NT2/D1 (cell line): ENCODE data around the gene KCNJ14.
A peak's percentile ranks its signal among the peaks of the same experiment; 100 is the strongest.

Source experiments
- DNase-seq: peaks from one replicate; pipeline ENCODE4 v3.0.0-alpha.2; 2011; ENCODE audit warnings: low read depth, low spot score
- H3K27me3 ChIP-seq: 2 replicates; pipeline ENCODE4 v1.6.0; 2011; ENCODE audit warnings: mild to moderate bottlenecking; ENCODE audit not compliant: insufficient read length, insufficient read depth
- H3K36me3 ChIP-seq: 2 replicates; pipeline ENCODE4 v1.6.1; 2011; ENCODE audit warnings: mild to moderate bottlenecking, low read length, mixed read lengths; ENCODE audit not compliant: insufficient read depth, insufficient read length
- H3K4me1 ChIP-seq: 2 replicates; pipeline ENCODE4 v1.5.1; 2011; ENCODE audit not compliant: insufficient read depth, insufficient read length
- H3K4me3 ChIP-seq: 2 replicates; pipeline ENCODE4 v1.5.1; 2011; ENCODE audit warnings: low read depth; ENCODE audit not compliant: insufficient read length
- H3K9ac ChIP-seq: 2 replicates; pipeline ENCODE4 v1.6.0; 2011; ENCODE audit warnings: low read depth; ENCODE audit not compliant: insufficient read length
- H3K9me3 ChIP-seq: 2 replicates; pipeline ENCODE4 v1.5.1; 2011; ENCODE audit warnings: mild to moderate bottlenecking, low read length; ENCODE audit not compliant: insufficient read depth
- SUZ12 ChIP-seq: IDR thresholded peaks from 2 replicates; pipeline ENCODE4 v1.6.1; 2011; ENCODE audit not compliant: insufficient read length, insufficient read depth; ENCODE audit errors: extremely low read depth
- YY1 ChIP-seq: IDR thresholded peaks from 2 replicates; pipeline ENCODE4 v1.6.1; 2011; ENCODE audit not compliant: insufficient read length, insufficient read depth
- ZNF274 ChIP-seq: IDR thresholded peaks from 2 replicates; pipeline ENCODE4 v1.6.1; 2011; ENCODE audit warnings: mild to moderate bottlenecking, low read depth, low read length

Gene KCNJ14

GRCh38 chr19:48506138-48506733 lies 50.9 kb downstream of the KCNJ14 start:
- Histone ChIP-seq H3K9ac (no peak overlapping the region), H3K36me3 (no peaks in the 10 kb centered on the region), H3K4me3 (no peak overlapping the region), H3K27me3 (peaks cover 6% of the 10 kb centered on the region), H3K9me3 (no peaks in the 10 kb centered on the region), H3K4me1 (peaks cover 5% of the 10 kb centered on the region)
- DNase-seq = no peak
- TF ChIP-seq SUZ12 (no peak), YY1 (no peak), ZNF274 (no peak)

GRCh38 chr19:48507911-48508439 lies 52.6 kb downstream of the KCNJ14 start:
- DNase-seq = no peak
- peaks cover 22% of the 10 kb centered on the region for H3K27me3 ChIP-seq
- H3K4me3 ChIP-seq = no peak overlapping the region
- TF ChIP-seq YY1 (no peak), ZNF274 (no peak), SUZ12 (no peak)
- peaks cover 5% of the 10 kb centered on the region for H3K4me1 ChIP-seq
- H3K9me3 ChIP-seq = no peaks in the 10 kb centered on the region
- H3K9ac ChIP-seq = no peak overlapping the region
- no peaks in the 10 kb centered on the region for H3K36me3 ChIP-seq

- H3K4me1 ChIP-seq = peaks cover 5% of the 10 kb centered on the region
- no peak for DNase-seq
- peaks cover 29% of the 10 kb centered on the region for H3K27me3 ChIP-seq
- H3K9ac ChIP-seq = no peak overlapping the region
- TF ChIP-seq ZNF274 (no peak), YY1 (no peak), SUZ12 (no peak)
- no peaks in the 10 kb centered on the region for H3K36me3 ChIP-seq
- H3K9me3 ChIP-seq = no peaks in the 10 kb centered on the region
- H3K4me3 ChIP-seq = no peak overlapping the region
These were observed 53.5 kb downstream of the KCNJ14 start for GRCh38 chr19:48508729-48509411.

- H3K27me3 ChIP-seq = peaks cover 29% of the 10 kb centered on the region
- H3K4me3 ChIP-seq = no peak overlapping the region
- peaks cover 6% of the 10 kb centered on the region for H3K4me1 ChIP-seq
- H3K36me3 ChIP-seq = no peaks in the 10 kb centered on the region
- no peak for TF ChIP-seq SUZ12
- TF ChIP-seq ZNF274 = no peak
- TF ChIP-seq YY1 = no peak
- H3K9ac ChIP-seq = no peak overlapping the region
- H3K9me3 ChIP-seq = no peaks in the 10 kb centered on the region
- no peak for DNase-seq
These were observed 54.3 kb downstream of the KCNJ14 start for GRCh38 chr19:48509467-48510194.

- Histone ChIP-seq H3K4me3 (peak overlapping the region; percentile 13), H3K9me3 (no peaks in the 10 kb centered on the region), H3K36me3 (no peaks in the 10 kb centered on the region), H3K9ac (no peak overlapping the region), H3K4me1 (peaks cover 6% of the 10 kb centered on the region), H3K27me3 (peaks cover 29% of the 10 kb centered on the region)
- DNase-seq = no peak
- TF ChIP-seq ZNF274 = no peak
- no peak for TF ChIP-seq YY1
- TF ChIP-seq SUZ12 = no peak
These were observed 55.3 kb downstream of the KCNJ14 start for GRCh38 chr19:48510421-48511268.

- DNase-seq = no peak
- no peak overlapping the region for H3K9ac ChIP-seq
These were observed 56.0 kb downstream of the KCNJ14 start for GRCh38 chr19:48511321-48511731.

More at GRCh38 chr19:48511321-48511731, 56.0 kb downstream of the KCNJ14 start:
- Histone ChIP-seq H3K36me3 (no peaks in the 10 kb centered on the region), H3K4me1 (peaks cover 6% of the 10 kb centered on the region), H3K4me3 (no peak overlapping the region), H3K27me3 (peaks cover 29% of the 10 kb centered on the region), H3K9me3 (no peaks in the 10 kb centered on the region)
- TF ChIP-seq ZNF274 = no peak
- TF ChIP-seq YY1 = no peak
- peak; percentile 52 for TF ChIP-seq SUZ12
